ENCODE measurements around the gene ZNF273.
"Not testable (repeated sequence)": the region's sequence is repeated elsewhere in the genome, so short reads cannot be mapped to it uniquely, and the experiment has no call there.

The ZNF273 gene

GRCh38 chr7:64890761-64891362 is 12.2 kb upstream of the ZNF273 start:
- DNase-seq: no peak

DNA sequence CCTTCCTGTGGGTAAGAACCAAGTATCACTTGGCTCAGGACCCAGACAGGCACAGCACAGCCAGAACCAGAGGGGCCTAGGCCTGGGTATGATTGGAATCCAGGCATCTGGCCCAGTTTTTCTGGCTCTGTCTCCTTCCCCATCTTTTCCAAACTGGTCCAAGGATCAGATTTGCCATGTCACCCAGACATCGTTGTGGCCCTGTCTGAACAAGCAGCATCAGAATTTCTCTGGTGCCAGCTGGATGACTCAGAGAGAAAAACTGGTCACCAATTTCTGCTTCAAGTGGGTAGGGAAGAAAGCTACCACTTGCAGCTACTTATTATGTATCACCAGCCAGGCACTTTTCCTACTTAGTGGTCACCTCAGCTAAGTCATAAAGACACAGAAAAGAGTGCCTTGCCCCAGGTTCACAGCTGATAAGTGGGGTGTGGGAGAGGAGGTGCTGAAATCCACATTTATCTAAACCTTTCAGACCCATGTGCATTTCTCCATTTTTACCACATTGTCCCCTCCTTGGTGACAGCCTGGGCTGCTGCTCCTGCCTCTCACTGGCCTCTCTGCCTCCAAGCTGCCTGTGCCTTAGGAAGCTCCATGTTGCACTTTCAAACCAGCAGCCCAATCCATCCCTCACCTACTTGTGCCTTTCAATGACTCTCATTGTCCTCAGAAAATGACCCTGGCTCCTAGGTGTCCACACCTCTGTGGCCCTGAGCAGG is 11.6 kb upstream of the ZNF273 start:
- not testable (repeated sequence) for DNase-seq

- DNase-seq: no peak
These were observed 11.0 kb upstream of the ZNF273 start for GRCh38 chr7:64892116-64892515.

- DNase-seq: no peak
These were observed 10.3 kb upstream of the ZNF273 start for GRCh38 chr7:64892666-64893309.

DNA sequence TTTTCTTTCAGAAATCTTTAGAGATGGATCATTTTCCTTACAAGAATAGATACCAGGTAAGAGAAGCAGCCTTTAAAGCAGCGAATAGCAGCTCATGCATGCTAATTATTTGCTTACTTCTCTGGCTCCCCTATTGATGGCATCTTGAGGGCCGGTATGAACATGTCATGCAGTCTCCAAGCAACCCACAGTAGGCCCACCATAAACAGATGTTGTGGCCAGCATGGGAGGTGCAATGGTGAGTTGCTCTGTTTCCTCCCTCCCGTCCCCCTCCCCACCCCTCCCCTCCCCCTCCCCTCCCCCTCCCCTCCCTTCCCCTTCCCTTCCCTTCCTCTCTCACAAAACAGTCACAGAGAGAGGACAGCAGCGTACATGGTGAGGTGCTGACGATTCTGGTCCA is 9.7 kb upstream of the ZNF273 start:
- DNase-seq: no peak

- not testable (repeated sequence) for DNase-seq
These were observed 640 bp upstream of the ZNF273 start for GRCh38 chr7:64902461-64902805.

- no peak for DNase-seq
These were observed 935 bp downstream of the ZNF273 start for GRCh38 chr7:64904008-64904407.

GRCh38 chr7:64905133-64905532 is 2.1 kb downstream of the ZNF273 start:
- DNase-seq: no peak

GRCh38 chr7:64905547-64905946 is 2.5 kb downstream of the ZNF273 start:
- DNase-seq: no peak

DNA sequence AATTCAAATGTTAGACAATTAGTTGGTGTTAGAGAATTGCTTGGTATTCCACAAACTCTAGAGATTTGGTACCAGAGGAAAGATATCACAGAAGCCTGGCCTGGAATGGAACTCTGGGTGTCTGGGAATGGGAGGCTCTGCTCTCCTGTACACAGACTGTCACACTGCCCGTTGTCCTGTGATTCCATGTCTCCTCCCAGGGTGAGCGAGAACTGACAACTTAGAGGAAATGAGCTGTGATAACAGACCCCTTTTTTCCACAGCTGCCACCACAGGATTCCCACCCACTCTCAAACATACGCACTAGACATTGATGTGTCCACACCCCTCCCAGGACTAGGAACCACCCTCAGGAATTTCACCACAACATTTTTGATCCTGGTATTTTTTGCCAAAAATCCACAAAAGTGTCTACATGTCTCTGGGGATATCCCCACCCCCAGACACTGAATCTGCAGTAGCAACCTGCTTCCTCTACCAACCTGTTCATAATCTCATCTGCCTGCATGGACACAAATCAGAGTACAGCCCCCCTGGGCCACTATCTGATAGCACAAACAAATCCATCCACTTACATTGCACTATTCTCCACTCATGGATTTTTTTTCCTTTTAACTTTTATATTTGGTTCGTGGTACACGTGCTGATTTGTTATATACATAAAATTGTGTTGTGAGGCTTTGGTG is 4.7 kb downstream of the ZNF273 start:
- no peak for DNase-seq

DNA sequence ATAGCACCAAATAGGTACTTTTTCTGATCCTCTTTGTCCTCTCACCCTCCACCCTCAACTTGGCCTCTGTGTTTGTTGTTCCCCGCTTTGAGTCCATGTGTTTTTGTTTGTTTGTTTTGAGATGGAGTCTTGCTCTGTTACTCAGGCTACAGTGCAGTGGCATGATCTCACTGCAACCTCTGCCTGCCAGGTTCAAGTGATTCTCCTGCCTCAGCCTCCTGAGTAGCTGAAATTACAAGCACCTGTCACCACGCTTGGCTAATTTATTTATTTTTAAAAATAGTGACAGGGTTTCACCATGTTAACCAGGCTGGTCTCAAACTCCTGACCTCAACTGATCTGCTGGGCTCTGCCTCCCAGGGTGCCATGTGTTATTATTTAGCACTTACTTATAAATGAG is 5.3 kb downstream of the ZNF273 start:
- no peak for DNase-seq

DNA sequence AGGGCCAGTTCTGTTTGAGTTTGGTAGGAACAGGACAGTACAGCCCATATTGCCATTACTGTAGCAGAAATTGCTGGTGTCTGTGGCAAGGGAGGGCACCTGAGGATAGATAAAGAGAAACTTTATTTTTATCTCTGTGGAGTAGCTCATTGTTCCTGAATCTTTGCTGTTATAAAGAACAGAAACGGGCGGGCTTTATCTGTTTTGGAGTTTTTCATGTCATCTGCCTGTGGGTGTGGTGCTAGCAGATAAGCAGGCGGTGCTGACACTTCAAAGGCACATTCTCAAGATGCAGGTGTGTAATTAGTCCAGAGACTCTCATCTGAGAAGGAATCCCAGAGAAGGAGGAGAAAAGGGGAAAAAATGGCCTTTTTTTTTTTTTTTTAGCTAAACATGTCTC is 11.5 kb downstream of the ZNF273 start:
- no peak for DNase-seq

DNA sequence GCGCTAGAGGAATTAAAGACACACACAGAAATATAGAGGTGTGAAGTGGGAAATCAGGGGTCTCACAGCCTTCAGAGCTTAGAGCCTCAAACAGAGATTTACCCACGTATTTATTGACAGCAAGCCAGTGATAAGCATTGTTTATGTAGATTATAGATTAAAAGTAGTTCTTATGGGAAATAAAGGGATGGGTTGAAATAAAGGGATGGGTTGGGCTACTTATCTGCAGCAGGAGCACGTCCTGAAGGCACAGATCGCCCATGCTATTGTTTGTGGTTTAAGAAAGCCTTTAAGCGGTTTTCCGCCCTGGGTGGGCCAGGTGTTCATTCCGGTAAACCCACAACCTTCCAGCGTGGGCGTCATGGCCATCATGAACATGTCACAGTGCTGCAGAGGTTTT is 12.2 kb downstream of the ZNF273 start:
- not testable (repeated sequence) for DNase-seq

GRCh38 chr7:64928252-64929187 is 25.4 kb downstream of the ZNF273 start:
- not testable (repeated sequence) for DNase-seq

- DNase-seq: no peak
These were observed 31.4 kb downstream of the ZNF273 start for GRCh38 chr7:64934478-64934877.

DNA sequence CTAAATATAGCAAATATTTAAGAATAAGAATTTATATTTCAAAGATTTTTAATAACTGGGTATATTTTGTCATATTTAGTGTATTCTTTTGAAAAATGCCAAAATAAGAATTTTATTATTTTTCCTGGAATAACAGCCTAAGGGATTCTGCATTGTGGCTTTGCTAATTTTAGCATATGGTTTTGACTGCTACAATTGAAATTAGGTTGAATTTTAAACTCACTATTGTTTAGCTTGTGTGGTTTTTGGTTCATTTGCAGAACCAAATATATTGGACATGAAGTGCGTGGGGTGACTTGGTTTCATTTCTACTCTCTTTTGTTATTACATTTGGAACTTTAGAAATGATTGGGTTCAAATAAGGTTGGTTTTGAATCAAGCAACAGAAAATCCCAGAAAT is 35.5 kb downstream of the ZNF273 start:
- no peak for DNase-seq

DNA sequence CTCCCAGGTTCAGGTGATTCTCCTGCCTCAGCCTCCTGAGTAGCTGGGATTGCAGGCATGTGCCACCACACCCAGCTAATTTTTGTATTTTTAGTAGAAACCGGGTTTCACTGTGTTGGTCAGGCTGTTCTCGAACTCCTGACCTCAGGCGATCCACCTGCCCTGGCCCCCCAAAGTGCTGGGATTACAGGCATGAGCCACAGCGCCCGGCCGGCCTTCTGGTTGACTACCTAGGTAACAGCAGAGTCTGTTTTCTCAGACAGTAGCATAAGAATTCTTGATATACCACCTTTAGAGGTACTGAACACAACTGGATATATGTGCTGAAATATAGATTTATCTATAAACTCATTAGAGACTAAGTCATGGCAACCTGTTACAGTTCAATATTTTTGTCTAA is 36.9 kb downstream of the ZNF273 start:
- not testable (repeated sequence) for DNase-seq

DNA sequence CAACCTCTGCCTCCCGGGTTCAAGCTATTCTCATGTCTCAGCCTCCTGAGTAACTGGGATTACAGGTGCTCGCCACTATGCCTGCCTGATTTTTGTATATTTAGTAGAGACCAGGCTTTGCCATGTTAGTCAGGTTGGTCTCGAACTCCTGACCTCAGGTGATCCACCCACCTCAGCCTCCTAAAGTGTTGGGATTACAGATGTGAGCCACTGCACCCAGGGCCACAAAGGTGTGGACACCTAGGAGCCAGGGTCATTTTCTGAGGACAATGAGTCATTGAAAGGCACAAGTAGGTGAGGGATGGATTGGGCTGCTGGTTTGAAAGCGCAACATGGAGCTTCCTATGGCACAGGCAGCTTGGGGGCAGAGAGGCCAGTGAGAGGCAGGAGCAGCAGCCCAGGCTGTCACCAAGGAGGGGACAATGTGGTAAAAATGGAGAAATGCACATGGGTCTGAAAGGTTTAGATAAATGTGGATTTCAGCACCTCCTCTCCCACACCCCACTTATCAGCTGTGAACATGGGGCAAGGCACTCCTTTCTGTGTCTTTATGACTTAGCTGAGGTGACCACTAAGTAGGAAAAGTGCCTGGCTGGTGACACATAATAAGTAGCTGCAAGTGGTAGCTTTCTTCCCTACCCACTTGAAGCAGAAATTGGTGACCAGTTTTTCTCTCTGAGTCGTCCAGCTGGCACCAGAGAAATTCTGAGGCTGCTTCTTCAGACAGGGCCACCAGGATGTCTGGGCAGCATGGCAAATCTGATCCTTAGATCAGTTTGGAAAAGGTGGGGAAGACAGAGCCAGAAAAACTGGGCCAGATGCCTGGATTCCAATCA is 41.8 kb downstream of the ZNF273 start:
- DNase-seq: not testable (repeated sequence)

- DNase-seq: no peak
These were observed 42.6 kb downstream of the ZNF273 start for GRCh38 chr7:64945503-64946175.

DNA sequence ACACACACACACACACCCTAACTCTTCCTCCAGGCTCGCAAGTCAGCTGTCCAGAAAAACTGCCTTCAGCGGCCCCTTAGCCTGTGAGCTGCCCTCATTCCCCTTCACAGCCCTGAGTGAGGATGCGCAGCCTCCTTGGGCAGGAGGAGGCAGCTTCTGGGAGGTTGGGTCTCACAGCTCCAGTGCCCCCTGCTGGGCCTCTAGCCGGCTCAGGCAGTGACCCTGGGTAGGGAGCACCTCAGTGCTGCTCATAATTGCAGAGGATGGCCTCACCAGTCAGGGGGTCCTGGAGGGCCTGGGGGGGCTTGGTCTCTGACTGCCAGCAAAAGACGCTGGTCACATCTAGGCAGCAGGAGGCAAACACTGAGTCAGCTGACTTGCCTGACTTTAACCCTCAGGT is 43.7 kb downstream of the ZNF273 start:
- DNase-seq: no peak
